ENCODE data around the gene PAX7.

The PAX7 gene

GRCh38 chr1:18619467-18619835 is 11.2 kb upstream of the PAX7 start:
- no peak for DNase-seq

GRCh38 chr1:18628511-18628910 is 2.1 kb upstream of the PAX7 start:
- DNase-seq = no peak

DNA sequence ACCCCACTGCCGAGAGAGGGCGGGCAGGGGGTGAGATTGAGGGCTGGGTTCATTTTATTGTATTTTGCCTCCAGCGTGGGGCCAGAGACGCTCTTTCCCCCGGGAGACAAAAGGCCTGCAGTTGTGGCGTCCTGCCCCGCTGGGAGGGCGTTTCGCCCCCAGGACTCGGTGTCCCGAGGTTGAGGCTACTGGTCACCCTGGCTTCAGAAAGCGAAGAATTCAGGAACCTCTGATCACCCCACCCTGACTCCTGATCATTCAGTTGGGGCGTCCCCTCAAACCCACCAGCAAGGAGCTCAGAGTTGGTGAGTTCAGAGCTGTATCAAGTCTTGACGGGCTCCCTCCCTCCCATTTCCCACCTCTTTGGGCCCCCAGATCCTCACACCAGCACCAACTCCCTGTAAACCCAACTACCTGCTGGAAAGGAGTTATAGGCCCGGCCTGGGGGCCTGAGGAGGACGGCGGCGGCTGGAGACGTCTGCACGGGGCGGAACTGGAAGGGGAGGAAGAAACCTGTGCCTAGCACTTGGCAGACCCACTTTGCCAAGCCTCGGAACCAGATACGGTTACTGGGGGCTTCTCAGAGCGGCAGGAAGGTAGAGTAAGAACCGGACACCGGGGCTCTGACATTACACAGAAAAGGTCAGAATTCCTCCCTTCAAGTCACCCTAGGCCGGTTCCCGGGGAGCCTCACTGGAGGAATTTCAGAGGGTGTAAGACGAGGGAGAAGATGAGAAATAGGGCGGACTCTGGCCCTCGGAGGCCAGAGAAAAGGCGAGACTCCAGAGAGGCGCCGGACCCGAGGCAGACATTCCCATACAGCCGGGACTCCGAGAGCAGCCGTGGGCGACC is 761 bp upstream of the PAX7 start:
- no peak for DNase-seq

DNA sequence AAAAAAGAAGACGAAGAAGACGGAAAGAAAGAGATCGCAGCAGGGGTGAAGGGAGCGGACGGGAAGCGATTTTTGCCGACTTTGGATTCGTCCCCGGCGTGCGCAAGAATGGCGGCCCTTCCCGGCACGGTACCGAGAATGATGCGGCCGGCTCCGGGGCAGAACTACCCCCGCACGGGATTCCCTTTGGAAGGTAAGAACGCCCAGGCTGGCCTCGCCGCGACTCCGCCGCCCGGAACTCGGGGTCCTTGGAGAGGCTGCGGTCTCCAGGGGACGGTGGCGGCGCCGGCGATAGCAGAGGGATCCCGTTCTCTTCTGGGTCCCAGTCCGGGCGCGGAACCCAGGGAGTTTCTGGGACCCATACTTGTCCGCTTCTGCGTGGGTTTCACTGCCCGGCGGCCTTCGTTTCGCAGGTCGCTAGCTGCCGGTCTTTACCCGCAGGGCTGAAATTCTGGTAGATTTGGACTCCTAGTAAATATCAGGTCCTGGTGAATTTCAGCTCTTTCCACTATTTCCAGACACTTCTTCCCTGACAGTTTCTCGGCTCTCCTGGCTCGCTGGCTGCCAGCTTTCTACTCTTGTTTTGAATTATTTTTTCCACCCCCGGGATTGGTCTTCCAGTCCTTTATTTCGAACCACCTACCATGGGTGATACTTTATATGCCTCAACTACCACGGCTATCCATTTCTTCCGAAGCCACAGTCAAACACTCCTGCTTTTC is 1.0 kb downstream of the PAX7 start:
- no peak for DNase-seq

DNA sequence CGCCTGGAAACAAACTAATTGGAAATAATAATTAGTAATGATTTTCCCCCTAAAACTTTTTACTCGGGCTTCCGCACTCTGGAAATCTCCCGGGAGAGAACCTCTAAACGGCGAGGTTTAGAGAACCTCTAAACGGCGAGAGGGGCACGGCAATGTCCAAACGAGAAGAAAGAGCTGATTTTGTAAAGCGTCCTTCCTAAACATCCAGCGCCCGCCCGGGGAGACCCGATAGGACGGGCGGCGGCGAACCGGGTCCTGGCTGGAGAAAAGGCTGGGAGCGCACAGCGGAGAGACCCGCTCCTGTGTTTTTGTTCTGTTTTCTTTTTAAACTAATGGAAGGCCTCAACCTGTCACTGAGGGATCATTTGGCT is 1.6 kb downstream of the PAX7 start:
- DNase-seq = no peak

DNA sequence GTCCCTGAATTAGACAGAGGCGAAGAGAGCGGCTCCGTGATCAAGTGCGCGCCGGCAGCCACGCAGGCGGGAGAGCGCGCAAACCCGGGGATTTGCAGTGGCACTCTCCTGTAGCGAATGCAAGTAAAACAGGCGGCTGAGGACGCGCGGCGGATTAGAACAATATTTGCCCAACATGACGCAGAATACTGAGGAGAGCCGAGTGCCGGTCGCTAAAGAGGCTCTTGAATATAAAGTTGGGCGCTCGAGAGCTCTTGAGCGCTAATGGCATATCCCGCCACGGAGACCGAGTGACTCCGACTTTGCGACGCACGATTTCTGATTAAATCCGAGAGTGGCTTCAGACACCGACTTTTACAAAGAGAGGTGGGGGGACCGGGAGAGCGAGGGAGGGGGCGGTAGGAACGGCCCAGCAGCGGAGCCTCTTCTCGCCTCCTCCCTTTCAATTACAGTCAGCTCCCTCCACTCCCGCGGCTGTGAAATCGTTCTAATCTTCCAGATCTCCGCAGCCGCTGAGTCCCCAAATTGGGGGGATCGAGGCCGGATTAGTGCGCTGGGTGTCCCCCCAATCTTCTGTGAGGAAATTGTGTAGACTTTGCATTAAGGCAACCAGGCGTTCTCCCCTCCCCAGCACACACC is 2.3 kb downstream of the PAX7 start:
- peak; percentile 69 for DNase-seq

DNA sequence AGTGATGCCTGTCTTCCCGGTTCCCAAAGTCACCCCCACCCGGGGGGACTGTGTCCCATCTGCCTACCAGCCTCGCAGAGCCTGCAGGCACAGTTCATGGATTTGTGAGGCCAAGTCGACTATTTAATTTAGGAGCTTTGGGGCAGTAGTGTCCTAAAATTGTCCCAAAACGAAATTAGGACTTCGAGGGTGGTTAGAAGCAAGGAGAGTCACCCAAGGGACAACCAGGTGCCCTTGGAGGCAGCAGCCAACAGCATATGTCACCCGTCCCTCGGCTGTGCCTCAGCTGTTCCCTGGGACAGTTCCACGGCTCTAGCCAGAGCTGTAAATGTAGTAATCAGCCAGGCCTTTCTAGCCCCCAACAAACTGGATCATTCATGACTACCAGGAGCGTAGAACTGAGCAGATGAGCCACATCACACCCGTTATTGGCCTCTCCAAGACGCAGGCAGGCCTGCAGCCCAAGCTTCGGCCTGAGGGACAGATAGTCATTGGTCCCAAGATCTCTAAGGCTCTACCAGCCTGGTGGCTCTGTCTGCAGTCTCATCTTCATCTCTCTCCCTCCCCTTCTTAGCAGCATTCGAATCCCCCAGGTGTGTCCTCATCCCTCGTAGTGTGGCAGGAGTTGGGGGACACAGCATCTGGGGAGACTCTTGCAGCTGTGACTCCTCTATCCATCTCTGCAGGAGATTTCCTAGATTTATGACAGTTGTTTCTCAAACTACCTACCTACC is 2.9 kb downstream of the PAX7 start:
- no peak for DNase-seq

GRCh38 chr1:18634276-18634675 is 3.6 kb downstream of the PAX7 start:
- no peak for DNase-seq

DNA sequence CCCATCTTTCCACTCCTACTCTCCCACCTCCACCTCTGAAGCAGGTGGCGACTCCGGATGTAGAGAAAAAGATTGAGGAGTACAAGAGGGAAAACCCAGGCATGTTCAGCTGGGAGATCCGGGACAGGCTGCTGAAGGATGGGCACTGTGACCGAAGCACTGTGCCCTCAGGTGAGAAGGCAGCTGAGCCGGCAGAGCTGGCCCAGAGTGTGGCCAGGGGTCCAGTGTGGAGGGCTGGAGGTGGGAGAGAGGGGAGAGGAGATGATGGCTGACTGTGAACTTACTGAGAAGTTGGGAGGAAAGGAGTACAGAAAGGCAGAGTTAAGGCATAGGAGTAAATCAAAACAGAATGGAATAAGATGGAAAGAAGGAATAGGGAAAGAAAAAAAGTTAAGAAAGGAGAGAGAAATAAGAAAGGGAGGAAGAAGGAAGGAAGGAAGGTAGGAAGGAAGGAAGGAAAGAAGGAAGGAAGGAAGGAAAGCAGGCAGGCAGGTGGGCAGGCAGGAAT is 4.5 kb downstream of the PAX7 start:
- no peak for DNase-seq

GRCh38 chr1:18635891-18636595 is 5.4 kb downstream of the PAX7 start:
- DNase-seq = no peak

DNA sequence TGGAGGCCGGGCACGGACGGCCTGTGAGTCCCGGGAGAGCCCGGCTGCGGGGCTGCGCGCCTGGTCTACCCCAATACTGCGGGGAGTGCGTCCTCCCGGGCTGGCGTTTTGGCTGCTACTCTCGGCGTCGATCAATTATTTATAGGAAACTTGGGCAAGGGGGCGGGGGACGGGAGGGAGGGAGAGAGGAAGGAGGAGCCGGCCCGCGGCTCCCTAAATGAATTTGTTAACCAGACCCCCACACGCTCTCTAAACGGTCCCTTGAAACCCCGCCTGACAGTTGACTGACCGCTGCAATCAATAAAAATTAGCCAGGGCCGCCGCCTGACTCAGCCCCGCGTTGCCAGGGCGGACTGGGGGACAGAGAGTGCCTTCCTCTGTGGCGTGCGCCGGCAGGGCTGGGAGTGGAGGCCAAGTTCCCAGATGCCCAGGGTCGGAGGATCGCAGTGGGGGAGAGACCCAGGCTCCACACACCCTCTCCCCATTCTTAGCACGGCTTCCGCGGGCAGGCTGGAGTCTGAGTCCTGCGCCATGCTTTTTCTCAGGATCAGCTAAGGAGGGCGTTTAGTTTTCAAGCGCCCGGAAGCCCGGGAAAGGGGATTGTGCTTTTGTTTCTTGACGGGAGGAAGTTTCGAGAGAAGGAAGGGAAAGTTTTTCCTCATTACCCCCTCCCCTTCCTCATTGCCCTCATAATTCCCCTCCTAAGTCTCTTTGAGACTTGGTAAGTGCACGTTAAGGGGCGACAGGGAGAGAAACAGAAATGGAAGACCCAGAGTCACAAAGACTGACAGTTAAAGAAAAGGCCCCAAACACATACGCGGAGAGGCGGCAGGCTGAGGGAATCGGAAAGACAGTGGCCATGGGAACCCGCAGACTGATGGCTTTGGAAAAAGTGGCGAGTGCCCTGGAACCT is 6.2 kb downstream of the PAX7 start:
- DNase-seq = no peak

DNA sequence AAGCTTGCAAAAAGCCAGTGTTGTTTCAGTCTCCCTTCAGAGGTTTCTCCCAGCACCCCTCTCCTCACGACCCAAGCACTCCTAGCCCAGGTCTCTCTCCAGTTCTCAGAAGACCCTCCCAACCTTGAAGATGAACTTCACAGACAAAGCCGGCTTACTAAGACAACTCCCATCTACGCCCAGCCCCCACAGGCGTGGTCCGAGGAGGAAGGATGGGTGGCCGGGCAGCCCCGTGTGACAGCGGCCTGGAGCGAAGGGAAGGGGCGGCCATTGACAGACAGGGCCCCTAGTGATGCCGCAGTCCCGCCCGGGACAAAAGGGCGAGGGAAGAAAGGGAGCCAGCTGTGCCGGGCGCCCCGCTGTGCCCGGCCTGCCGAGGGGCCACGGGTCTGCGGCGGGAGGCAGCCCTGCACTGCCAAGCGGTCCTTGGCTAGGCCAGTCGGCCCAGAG is 6.9 kb downstream of the PAX7 start:
- DNase-seq = no peak

DNA sequence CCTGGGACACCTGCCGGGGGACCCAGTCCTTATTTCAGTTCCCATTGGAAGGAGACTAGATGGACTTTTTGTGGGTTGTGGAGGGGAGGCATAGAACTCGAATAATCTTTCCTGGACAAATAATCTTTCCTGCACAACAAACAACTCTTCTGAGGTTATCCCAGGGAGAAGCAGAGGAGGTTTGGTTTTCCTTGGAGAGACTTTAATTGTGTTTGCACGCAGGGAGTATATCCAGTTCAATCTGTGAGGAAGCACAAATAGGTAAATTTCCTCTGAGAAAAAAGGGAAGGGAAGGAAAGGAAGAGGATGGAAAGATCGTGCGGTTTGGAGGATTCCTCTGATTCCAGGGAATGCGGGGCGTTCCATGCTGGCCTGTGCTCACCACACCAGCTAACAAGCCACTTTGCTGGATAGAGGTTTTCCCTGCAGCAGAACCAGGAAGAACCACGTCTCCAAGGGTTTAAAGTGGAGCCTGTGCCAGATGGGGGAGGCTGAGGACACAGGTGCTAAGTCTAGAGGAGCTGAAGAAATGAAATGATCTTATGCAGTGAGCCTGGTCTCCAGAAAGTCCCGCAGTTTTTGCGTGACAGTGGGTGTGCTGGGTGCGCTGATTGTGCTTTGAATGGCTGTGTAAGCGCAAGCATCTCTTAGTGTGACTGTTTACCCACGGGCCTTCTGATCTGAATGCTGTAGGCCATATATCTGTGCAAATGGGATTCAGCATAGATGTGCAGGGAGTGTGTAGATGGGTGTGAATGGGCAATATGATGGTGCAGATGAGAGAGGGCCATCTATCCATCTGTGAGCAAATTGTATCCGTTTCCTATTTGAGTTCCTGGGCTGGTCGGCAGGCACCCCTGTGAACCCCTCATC is 7.6 kb downstream of the PAX7 start:
- DNase-seq = no peak

GRCh38 chr1:18638835-18639364 is 8.3 kb downstream of the PAX7 start:
- DNase-seq = no peak

- DNase-seq = no peak
Measured at GRCh38 chr1:18639368-18640055, 8.9 kb downstream of the PAX7 start.

DNA sequence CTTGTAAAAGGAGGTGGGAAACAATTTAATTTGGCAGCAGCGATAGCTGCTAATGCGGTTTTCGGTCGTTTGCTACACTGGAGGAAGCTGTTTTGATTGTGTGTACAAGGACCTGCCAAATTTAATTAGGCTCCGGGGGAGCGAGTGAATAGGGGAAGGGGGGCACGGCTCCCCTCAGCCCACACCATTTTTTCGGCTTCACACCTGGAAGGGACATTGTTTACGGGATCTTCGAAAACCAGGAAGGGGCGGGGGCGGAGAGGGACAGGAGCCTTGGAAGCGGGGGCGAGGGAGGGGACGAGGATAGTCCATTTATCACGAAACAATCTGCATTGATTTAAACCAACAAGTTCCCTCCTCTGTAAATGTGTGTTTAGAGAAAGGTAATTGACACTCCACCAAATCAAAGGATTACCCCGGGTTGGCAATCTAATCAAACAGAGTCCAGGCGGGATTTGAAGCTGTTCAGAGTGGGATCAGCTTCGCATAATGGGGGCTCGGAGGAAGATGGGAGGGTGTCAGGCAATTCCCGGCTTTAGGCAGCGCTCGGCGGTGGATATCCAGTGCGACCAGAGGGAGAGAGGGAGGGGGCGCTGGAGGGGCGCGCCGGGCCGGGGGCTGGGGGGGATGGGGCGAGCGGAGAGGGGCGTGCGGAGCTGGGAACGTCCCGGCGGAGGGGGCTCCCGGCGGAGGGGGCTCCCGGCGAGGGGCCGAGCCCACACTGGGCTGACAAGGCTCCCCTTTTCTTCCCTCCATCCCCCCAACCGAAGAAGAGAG is 9.8 kb downstream of the PAX7 start:
- DNase-seq = no peak

- DNase-seq = no peak
Measured at GRCh38 chr1:18641005-18641941, 10.6 kb downstream of the PAX7 start.
